GM12801 (cell line): Measurements from ENCODE around the gene PBX1.

ENCODE experiments used
- TF ChIP-seq, protein P1 (sequence below): IDR thresholded peaks from one replicate; pipeline ENCODE4 v1.5.1; 2011; ENCODE audit warnings: control low read depth; ENCODE audit not compliant: insufficient read length; ENCODE audit errors: extremely low read depth

The PBX1 gene

DNA sequence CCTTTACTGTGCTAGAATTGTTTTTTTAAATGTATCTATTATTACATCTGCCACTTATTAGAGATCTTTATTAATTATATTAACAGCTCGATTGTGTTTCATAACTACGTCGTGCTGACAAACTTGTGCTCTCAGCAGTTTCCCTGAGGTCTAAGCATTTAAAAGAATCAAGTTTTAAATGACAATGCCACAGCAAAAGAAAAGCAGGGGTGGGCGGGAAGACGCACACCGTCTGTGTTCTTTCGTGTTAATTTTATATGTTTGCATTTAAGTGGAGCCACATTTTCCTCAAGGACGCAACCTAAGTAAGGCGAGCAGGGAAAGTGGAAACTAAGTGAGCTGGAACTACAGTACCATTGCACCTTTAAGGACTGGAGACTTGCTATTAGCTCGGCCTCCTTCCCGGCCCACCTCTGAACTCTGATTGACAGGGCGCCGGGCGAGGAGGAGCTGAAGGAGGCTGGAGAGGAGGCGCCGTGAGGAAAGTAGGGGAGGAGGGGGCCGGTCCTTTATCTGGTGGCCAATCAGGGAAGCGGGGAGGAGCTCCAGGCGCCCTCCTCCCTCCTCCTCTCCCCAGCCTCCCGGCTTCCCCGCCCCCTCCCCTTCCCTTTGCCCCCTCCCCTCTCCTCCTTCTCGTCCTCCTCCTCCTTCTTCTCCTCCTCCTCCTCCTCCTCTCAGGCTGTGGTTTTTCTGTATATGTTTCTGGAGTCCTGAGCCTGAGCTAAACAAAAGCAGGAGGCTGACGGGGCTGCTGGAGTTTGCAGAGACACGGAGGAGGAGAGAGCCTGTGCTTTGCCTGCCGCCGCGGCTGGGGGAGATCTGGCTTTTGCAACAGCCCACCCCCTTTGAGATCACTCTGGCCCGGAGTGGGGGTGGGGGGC lies at the start of gene PBX1:
TSS of gene PBX1 (plus strand) at position 724 of the 881 bp plus-strand sequence.
- TF ChIP-seq, protein P1, sequence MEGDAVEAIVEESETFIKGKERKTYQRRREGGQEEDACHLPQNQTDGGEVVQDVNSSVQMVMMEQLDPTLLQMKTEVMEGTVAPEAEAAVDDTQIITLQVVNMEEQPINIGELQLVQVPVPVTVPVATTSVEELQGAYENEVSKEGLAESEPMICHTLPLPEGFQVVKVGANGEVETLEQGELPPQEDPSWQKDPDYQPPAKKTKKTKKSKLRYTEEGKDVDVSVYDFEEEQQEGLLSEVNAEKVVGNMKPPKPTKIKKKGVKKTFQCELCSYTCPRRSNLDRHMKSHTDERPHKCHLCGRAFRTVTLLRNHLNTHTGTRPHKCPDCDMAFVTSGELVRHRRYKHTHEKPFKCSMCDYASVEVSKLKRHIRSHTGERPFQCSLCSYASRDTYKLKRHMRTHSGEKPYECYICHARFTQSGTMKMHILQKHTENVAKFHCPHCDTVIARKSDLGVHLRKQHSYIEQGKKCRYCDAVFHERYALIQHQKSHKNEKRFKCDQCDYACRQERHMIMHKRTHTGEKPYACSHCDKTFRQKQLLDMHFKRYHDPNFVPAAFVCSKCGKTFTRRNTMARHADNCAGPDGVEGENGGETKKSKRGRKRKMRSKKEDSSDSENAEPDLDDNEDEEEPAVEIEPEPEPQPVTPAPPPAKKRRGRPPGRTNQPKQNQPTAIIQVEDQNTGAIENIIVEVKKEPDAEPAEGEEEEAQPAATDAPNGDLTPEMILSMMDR: no peak

DNA sequence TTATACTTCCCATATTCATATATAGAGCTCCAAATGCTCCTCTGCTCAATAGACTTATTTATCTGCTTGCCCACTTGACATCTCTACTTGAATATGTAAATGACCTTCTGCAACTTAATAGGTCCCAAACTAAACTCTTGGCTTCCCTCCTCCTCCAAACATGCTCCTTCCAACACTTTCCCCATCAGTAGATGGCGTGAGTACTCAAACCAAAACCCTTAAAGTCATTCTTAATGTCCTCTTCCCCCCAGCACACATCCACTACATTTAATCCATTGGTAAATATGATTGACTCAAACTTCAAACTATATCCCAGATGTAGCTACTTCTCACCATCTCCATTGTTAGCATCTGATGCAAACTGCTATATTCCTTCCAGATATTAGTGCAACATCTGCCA lies 48.5 kb upstream of the PBX1 start:
- TF ChIP-seq, protein P1: no peak

DNA sequence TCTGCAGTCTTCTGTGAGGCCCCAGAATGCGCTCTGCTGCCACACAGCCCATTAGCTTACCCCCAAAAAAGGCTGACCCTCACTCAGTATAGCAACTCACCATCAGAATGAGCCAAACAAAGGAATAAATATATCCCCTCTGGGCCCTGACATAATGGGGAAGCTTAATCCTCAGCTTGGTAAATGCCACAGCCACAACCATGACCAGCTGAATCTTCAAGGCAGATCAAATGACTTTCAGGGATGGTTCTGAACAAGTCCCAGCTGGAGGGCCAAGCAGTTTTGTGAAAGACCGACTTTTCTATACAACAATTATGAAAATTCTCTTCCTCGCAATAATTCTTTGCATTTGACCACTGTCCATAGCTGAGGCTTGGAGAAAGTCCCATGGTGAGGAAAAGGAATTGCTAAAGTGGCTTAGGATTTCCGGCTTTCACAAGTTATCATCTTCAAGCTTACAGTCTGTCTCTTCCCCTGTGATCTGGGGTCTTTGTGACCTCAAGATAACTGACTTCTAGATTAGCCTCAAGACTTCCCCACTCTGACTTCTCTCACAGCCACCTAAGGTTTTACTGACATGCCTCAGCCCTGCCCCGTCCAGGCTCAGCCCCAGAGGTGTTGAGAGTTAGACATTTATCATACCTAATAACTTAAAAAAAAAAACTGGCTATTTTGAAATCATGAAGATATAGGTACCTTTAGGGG lies 47.8 kb upstream of the PBX1 start:
- TF ChIP-seq, protein P1: no peak

DNA sequence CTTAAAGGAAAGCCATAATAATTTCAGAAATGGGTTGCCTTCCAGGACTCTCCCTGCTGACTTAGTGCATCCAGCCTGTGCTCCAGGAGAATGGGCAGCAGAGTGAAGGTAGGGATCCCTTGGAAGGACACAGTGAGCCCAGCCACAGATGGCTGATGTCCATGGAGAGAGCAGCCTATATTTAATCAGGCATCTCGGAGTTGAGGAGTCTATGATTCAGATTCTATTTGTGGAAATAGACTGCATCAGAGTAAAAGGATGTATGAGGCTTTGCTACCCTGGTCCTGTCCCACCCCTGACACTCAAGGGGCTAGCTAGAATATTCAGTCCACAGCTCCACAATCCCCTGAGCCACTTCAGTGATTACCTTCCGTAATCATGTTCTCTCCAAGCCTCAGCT lies 43.8 kb upstream of the PBX1 start:
- TF ChIP-seq, protein P1: no peak

DNA sequence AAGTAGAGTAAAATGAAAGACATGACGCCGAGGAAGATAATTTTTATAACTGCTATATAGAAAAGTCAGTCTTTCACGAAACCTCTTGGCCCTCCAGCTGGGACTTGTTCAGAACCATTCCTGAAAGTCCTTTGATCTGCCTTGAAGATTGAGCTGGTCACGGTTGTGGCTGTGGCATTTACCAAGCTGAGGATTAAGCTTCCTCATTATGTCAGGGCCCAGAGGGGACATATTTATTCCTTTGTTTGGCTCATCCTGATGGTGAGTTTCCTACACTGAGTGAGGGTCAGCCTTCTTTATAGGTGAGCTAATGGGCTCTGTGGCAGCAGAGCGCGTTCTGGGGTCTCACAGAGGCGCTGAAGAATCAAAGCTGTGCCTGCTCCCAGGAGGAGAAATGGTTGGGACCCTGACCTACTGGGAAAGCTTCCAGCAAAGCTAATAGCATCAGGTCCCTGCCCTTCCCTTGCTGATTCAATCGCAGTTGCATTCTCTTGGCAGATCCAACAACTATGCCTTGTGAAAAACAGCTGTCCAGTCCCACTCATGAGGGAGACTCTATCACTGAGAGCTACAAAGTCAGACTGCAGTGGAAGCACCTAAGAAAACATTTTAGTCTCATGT lies 43.2 kb upstream of the PBX1 start:
- TF ChIP-seq, protein P1: no peak

DNA sequence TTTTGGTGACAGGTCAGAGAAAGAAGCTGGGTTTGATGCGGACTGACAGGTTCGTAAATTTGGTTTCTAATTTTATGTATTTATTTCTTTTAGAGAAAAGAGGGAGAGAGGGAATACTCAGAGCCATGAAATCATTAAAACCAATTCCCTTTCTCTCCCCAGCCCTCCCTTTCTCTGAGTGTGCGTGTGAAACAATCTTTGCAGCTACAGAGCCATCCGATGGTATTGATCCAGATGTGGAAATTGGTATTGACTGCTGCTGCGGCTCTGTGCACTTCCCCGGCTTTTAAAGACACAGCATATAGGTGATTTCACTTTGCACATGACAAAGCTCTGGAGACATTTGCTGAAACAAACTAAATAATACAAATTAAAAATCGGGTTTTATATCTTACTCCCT lies 42.4 kb upstream of the PBX1 start:
- TF ChIP-seq, protein P1: no peak

DNA sequence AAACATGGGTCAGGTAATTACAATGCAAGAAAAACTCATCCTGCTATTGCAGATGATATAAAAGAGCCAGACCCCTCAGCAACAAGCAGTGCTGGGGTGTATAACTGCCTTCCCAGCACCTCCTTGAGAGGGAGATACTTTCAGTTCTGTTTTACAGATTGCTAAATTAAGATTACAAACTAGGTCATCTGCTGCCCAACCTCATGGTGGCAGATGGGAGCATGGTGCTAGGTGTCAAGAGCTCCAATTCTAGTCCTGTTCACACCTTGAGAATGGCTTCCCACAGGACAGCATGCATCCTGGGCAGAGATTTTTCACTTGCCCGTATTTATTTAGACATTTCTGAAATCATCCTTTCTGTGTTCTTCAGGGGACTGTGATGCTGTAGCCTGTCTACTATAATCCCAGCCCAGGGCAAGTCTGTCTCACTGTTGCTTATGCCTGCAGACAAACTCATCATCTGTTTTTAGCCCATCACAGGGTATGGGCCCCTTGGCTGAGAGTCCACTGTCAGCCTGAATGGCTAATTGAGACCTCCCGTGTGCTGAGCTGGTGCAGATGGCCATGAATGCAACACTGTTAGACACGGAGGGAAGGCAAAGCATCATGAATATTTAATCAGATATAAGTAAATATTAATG lies 40.2 kb upstream of the PBX1 start:
- TF ChIP-seq, protein P1: no peak
